D341Med (cell line): Measurements from ENCODE around the gene LGSN.
A peak's percentile ranks its signal among the peaks of the same experiment; 100 is the strongest.
"Not testable (repeated sequence)": the region's sequence is repeated elsewhere in the genome, so short reads cannot be mapped to it uniquely, and the experiment has no call there.

Experiments
- DNase-seq: peaks from one replicate; pipeline ENCODE4 v3.0.0; 2012; ENCODE audit warnings: low spot score

Gene LGSN, protein sequence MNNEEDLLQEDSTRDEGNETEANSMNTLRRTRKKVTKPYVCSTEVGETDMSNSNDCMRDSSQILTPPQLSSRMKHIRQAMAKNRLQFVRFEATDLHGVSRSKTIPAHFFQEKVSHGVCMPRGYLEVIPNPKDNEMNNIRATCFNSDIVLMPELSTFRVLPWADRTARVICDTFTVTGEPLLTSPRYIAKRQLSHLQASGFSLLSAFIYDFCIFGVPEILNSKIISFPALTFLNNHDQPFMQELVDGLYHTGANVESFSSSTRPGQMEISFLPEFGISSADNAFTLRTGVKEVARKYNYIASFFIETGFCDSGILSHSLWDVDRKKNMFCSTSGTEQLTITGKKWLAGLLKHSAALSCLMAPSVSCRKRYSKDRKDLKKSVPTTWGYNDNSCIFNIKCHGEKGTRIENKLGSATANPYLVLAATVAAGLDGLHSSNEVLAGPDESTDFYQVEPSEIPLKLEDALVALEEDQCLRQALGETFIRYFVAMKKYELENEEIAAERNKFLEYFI

GRCh38 chr6:63319939-63320338, at the start of gene LGSN:
Gene LGSN (minus strand): TSS chr6:63319983. CDS start chr6:63319943, 40 bp downstream.
- no peak for DNase-seq

- no peak for DNase-seq
These were observed 48.6 kb upstream of the LGSN start for GRCh38 chr6:63368347-63368746.

GRCh38 chr6:63362500-63363120, 42.8 kb upstream of the LGSN start:
- not testable (repeated sequence) for DNase-seq

DNA sequence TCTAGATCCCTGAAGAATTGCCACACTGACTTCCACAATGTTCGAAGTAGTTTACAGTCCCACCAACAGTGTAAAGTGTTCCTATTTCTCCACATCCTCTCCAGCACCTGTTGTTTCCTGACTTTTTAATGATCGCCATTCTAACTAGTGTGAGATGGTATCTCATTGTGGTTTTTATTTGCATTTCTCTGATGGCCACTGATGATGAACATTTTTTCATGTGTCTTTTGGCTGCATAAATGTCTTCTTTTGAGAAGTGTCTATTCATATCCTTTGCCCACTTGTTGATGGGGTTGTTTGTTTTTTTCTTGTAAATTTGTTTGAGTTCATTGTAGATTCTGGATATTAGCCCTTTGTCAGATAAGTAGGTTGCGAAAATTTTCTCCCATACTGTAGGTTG, 37.6 kb upstream of the LGSN start:
- DNase-seq, result not testable (repeated sequence)

DNA sequence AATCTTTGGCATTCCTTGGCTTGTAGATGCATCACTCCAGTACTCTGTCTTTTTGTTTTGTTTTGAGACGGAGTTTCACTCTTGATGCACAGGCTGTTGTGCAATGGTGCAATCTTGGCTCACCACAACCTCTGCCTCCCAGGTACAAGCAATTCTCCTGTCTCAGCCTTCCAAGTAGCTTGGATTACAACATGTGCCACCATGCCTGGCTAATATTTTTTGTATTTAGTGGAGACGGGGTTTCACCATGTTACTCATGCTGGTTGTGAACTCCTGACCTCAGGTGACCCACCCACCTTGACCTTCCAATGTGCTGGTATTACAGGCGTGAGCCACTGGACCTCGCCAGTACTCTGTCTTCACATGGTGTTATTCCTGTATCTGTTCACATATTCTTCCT, 35.8 kb upstream of the LGSN start:
- no peak for DNase-seq

- DNase-seq, result no peak
These were observed 33.5 kb upstream of the LGSN start for GRCh38 chr6:63353286-63353630.

DNA sequence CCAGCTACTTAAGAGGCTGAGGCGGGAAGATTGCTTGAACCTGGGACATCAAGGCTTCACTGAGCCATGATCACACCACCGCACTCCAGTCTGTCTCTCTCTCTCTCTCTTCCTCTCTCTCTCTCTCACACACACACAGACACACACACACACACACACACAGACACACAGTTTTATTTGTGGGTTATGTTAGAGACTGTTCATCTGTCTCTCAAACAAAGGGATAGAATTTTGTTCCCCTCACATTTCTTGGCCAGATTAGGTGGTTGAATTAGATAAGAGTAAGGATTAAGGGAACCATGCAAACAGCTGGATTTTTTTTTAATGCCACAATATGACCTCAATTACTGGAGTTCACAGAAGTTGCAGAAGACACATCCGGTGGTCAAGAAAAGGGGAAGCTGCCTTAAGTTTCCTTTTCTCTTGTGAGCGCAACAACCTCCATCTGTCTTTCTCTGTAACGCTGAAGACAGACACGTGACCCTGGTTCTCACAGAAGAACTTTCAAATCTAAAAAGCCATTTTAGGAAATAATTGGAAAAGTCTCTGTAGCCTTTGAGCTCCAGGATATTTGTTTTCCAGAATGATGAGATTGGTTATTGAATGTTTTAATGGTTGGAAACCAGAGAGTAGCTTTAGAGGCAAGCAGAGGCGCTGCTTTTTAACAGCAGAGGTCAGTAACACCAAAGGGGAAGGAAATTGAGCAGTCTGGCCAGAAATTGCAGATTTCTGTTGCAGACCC, 32.9 kb upstream of the LGSN start:
- peak; percentile 45 for DNase-seq

DNA sequence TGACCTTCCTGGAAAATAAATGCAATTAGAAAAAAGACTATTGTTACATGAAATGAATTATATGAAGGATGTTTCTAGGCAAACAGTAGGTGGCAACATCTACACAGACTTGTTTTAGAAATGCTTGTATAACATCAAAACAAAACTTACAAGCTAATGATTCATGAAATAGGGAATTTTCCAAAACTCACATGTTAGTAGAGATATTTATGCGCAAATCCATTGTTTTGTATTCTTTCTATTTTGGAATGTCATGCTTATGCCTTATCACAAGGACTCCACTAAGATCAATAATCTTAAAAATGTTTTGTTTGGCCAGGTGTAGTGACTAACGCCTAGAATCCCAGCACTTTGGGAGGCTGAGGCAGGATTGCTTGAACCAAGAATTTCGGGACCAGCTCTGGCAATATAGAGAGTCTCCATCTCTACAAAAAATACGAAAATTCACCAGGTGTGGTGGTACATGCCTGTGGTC, 32.3 kb upstream of the LGSN start:
- no peak for DNase-seq

DNA sequence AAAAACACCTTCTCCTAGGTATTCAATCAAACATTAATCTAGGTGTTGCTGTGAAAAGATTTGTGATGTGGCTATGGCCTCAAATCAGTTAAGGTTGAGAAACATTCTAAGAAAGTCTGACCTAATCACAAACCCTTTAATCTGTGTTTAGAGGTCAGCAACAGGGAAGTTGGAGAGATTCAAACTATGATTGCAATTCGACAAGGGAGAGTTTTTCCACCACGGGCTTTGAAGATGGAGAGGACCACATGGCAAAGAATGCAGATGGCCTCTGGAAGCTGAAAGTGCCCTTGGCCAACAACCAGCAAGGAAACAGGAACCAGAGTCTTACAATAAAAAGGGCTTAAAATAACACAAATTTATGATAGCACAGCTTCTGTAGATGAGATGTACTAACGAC, 29.6 kb upstream of the LGSN start:
- DNase-seq, result no peak

GRCh38 chr6:63348836-63349235, 29.1 kb upstream of the LGSN start:
- DNase-seq, result no peak

DNA sequence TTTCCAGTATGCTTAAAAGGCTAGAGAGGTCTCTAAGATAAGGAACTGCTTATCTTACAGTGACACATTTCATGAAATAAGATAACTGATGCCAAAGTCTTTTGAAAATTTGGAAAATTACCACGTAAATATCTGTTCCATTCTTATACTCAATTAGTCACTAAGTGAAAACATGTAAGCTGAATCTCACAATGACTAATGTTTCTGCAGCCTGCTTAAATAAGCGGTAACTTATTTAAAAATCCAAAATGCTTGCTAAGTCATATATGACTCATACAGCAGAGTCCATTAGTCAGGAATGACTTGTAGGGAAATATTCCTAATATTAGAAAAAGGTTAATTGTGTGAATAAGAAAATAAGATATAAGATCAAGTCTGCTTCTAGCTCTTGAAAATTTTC, 27.8 kb upstream of the LGSN start:
- DNase-seq, result no peak

GRCh38 chr6:63346217-63346835, 26.5 kb upstream of the LGSN start:
- no peak for DNase-seq

DNA sequence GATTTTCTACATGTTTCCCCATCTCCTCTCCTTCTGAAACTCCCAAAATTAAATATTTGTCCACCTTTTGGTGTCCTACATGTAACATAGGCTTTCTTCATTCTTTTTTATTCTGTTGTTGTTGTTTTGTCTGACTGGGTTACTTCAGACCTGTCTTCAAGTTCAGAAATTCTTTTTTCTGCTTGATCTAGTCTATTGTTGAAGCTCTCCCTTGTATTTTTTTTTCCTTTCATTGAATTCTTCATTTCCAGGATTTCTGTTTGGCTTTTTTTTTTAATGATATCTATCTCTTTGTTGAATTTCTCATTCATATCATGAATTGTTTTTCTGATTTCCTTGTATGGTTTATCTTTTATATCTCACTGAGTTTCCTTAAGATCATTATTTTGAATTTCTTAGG, 20.6 kb upstream of the LGSN start:
- no peak for DNase-seq

GRCh38 chr6:63334652-63335051, 14.9 kb upstream of the LGSN start:
- not testable (repeated sequence) for DNase-seq

GRCh38 chr6:63333440-63333839, 13.7 kb upstream of the LGSN start:
- no peak for DNase-seq

DNA sequence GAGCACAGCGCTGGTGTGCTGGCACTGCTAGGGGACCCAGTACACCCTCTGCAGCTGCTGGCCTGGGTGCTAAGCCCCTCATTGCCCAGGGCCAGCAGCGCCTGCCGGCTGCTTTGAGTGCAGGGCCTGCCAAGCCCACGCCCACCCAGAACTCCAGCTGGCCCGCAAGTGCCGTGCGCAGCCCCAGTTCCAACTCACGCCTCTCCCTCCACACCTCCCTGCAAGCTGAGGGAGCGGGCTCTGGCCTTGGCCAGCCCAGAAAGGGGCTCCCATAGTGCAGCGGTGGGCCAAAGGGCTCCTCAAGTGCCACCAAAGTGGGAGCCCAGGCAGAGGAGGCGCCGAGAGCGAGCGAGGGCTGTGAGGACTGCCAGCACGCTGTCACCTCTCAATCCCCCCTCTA, 6.8 kb upstream of the LGSN start:
- not testable (repeated sequence) for DNase-seq

DNA sequence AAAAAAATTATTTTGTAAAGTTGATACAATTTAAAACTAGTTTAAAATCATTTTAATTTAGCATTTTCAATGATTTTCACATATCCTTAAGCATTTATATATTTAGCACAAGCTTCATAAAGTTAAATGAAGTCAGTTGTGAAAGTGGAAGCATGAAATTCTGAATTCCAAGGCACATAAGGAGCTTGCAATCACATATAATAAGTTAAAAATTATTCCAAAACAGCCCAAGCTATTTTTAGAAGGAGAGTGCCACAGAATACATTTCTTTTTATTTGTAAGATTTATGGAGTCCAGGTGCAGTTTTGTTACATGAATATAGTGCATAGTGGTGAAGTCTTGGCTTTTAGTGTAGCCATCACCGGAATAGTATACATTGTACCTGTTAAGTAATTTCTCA, 3.2 kb upstream of the LGSN start:
- DNase-seq, result no peak

- peak; percentile 38 for DNase-seq
These were observed 2.0 kb upstream of the LGSN start for GRCh38 chr6:63321821-63322220.

DNA sequence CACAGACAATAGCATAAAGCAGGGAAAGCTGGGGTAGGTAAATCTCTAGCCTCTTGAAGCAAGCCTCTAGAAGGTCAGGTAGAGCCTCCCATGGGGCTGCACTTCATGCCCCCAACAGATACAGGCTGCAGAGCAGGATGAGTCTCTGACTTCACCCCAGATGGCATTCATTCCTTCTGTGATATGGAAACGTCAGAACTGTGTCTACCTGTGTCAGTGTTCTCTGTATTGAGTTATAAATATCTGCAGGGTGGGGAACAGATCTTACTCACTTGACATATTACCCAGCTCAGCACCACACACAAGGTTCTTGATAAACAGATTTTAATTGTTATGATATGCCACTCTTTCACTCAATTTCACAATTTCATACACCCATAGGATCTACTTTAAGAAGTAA, 2.1 kb downstream of the LGSN start:
- DNase-seq, result no peak

DNA sequence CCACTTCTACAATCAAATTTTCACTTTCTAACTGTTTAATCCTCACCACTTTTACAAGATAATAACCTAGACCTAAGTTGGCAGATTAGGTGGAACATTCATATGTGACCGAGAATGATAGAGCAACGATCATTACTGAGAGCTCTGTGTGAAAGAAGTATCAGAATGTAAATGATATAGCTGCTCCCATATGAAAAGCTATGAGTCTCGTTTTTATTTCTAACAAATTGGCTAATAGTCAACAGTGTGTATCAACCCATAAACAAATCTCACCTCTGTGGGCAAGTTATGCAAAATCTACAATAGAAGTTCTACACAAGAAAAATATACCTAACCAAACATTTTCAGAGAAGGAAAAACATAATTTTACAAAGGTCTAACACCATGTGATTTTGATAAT, 3.7 kb downstream of the LGSN start:
- DNase-seq, result no peak

DNA sequence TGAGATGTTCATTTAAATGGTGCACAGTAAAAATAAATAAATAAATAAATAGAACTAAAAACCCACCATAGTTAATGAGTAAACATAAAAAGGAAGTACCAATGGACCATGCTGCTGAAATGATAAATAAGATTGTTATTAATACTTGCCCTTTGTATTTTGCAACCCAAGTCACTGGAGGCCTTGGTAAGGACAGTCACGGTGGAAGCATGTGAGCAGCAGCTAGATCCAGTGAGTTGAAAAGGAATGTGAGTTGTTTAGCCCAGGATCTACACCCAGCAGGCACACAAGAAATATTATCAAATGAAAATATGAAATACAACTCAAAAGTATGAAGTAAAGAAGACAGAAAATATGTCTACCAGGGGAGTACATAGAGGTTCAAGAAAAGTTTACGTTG, 6.7 kb downstream of the LGSN start:
- no peak for DNase-seq

DNA sequence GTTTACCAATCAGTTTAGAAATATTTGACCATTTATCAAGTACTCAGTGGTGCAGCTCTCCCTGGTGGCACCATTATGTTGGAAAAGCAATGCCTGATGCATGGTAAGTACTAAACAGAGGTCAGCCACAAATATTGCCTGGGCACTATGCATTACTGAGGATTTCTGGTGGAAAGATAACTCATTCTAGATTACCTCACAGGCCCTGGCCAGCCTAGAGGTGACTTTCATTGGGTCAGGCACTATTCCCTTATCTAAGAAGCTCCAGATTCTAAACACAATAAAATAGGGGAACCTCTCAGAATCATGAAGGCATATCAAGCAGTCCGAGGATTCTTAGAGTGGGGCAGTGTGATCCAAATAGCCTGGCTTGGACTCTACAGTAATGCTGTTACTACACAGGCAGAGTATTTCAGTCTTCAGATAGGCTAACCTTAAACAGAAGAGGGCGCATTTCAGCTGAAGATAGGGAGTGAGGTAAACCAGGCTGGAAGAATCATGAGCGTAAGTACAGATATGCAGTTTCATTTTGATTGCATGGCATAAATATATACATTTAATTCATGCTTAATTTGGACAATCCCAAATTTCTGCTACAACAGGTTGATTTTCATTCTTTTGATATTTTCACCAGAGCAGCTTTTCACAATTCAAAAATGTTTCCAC, 12.1 kb downstream of the LGSN start:
- DNase-seq, result peak; percentile 66
